WERI-Rb-1 (cell line): ENCODE data around the gene PLXNA4.

Experiments
- DNase-seq: peaks from one replicate; pipeline ENCODE4 v3.0.0-alpha.2; 2020
- H3K27ac ChIP-seq: fragments of 250-450 bp; sonication (Bioruptor Pico); 2 replicates; pipeline ENCODE4 v1.5.1; 2020; ENCODE audit warnings: mild to moderate bottlenecking, moderate library complexity
- H3K27me3 ChIP-seq: fragments of 250-450 bp; sonication (Bioruptor Pico); 2 replicates; pipeline ENCODE4 v1.5.1; 2021; ENCODE audit warnings: mild to moderate bottlenecking, low read depth, moderate library complexity; ENCODE audit not compliant: insufficient read depth, severe bottlenecking
- H3K36me3 ChIP-seq: fragments of 250-450 bp; sonication (Bioruptor Pico); 2 replicates; pipeline ENCODE4 v1.5.1; 2020; ENCODE audit warnings: mild to moderate bottlenecking, moderate library complexity
- H3K4me3 ChIP-seq: 2 replicates; pipeline ENCODE4 v1.5.1; 2011; ENCODE audit warnings: low read depth, mild to moderate bottlenecking, control low read depth, low read length
- H3K9me3 ChIP-seq: fragments of 250-450 bp; sonication (Bioruptor Pico); 2 replicates; pipeline ENCODE4 v1.5.1; 2021; ENCODE audit warnings: mild to moderate bottlenecking, moderate library complexity; ENCODE audit not compliant: severe bottlenecking
- CTCF ChIP-seq: IDR thresholded peaks from 2 replicates; pipeline ENCODE4 v1.5.1; 2011; ENCODE audit warnings: low read depth, mild to moderate bottlenecking, control low read depth, inconsistent platforms, low read length

PLXNA4 gene

GRCh38 chr7:132565885-132566284 lies 10.4 kb downstream of the PLXNA4 start:
- Histone ChIP-seq H3K27ac (no peak overlapping the region), H3K36me3 (no peaks in the 10 kb centered on the region), H3K27me3 (peaks cover 6% of the 10 kb centered on the region), H3K4me3 (no peak overlapping the region), H3K9me3 (no peaks in the 10 kb centered on the region)
- no peak for TF ChIP-seq CTCF
- no peak for DNase-seq

- no peak for DNase-seq
- H3K36me3 ChIP-seq: no peaks in the 10 kb centered on the region
- no peak overlapping the region for H3K27ac ChIP-seq
- H3K4me3 ChIP-seq: no peak overlapping the region
- TF ChIP-seq CTCF: no peak
- H3K27me3 ChIP-seq: peaks cover 9% of the 10 kb centered on the region
- H3K9me3 ChIP-seq: no peaks in the 10 kb centered on the region
Measured at GRCh38 chr7:132565441-132565840, 10.8 kb downstream of the PLXNA4 start.

GRCh38 chr7:132564849-132565248 lies 11.4 kb downstream of the PLXNA4 start:
- peaks cover 9% of the 10 kb centered on the region for H3K27me3 ChIP-seq
- H3K36me3 ChIP-seq: no peaks in the 10 kb centered on the region
- H3K4me3 ChIP-seq: no peak overlapping the region
- H3K9me3 ChIP-seq: no peaks in the 10 kb centered on the region
- no peak for DNase-seq
- TF ChIP-seq CTCF: no peak
- H3K27ac ChIP-seq: no peak overlapping the region

GRCh38 chr7:132564090-132564489 lies 12.2 kb downstream of the PLXNA4 start:
- Histone ChIP-seq H3K4me3 (no peak overlapping the region), H3K27me3 (peaks cover 9% of the 10 kb centered on the region), H3K27ac (no peak overlapping the region), H3K9me3 (no peaks in the 10 kb centered on the region), H3K36me3 (no peaks in the 10 kb centered on the region)
- DNase-seq: no peak
- no peak for TF ChIP-seq CTCF

GRCh38 chr7:132562690-132563089 lies 13.6 kb downstream of the PLXNA4 start:
- TF ChIP-seq CTCF: no peak
- Histone ChIP-seq H3K27ac (no peak overlapping the region), H3K36me3 (no peaks in the 10 kb centered on the region), H3K4me3 (no peak overlapping the region), H3K9me3 (no peaks in the 10 kb centered on the region), H3K27me3 (peaks cover 9% of the 10 kb centered on the region)
- no peak for DNase-seq

GRCh38 chr7:132561763-132562162 lies 14.5 kb downstream of the PLXNA4 start:
- no peak overlapping the region for H3K27ac ChIP-seq
- no peaks in the 10 kb centered on the region for H3K36me3 ChIP-seq
- no peak overlapping the region for H3K4me3 ChIP-seq
- DNase-seq: no peak
- peaks cover 9% of the 10 kb centered on the region for H3K27me3 ChIP-seq
- TF ChIP-seq CTCF: no peak
- H3K9me3 ChIP-seq: no peaks in the 10 kb centered on the region
